Vagina (tissue), 2 donors: ENCODE measurements around the gene CCDC134. TPM values are rescaled to one million over a fixed set of nuclear protein-coding genes. Genes with fewer than 3 reads are reported as not detected.

ENCODE experiments used
- DNase-seq, 2 donors: peaks; one replicate each; pipeline ENCODE4 v3.0.0-alpha.2; 2017; ENCODE audit errors: extremely low spot score in 2 of 2
- H3K27ac ChIP-seq: fragments of 200-600 bp; sonication (generic); one replicate; pipeline ENCODE4 v1.5.1; 2019
- H3K27me3 ChIP-seq: fragments of 200-600 bp; sonication (generic); one replicate; pipeline ENCODE4 v1.5.1; 2019
- H3K36me3 ChIP-seq, 2 donors: fragments of 200-600 bp; sonication (generic); one replicate each; pipeline ENCODE4 v1.5.1; 2017 to 2019
- H3K4me1 ChIP-seq: fragments of 200-600 bp; sonication (generic); one replicate; pipeline ENCODE4 v1.5.1; 2019
- H3K4me3 ChIP-seq, 2 donors: fragments of 200-600 bp; sonication (generic); 1 replicate in 1 of 2; 2 replicates in 1 of 2; pipeline ENCODE4 v1.5.1; 2016 to 2019
- H3K9me3 ChIP-seq: fragments of 200-600 bp; sonication (generic); one replicate; pipeline ENCODE4 v1.5.1; 2019
- POLR2A ChIP-seq, 2 donors: fragments of 450-650 bp; IDR thresholded peaks; one replicate each; pipeline ENCODE4 v1.6.1; 2017; ENCODE audit warnings: antibody characterized with exemption in 2 of 2, mild to moderate bottlenecking in 2 of 2, moderate library complexity in 2 of 2
- POLR2AphosphoS5 ChIP-seq, 2 donors: sonication (generic); formaldehyde crosslinking; IDR thresholded peaks; one replicate each; pipeline ENCODE4 v1.9.0; 2017; ENCODE audit warnings: antibody characterized with exemption in 2 of 2, mild to moderate bottlenecking in 2 of 2, low read depth in 1 of 2; ENCODE audit not compliant: insufficient read depth in 1 of 2
- intact Hi-C: fragments of 100-400 bp; cut with DNase I; formaldehyde crosslinking; loops from one replicate; pipeline ENCODE4 v1.15.1; 2023
- total RNA-seq: library from RNA; depleted of rRNA; stranded (reverse); fragments of >200 nt; gene quantifications from one replicate; pipeline ENCODE4 v1.2.3, GENCODE V29; 2016
- TF ChIP-seq, protein P1 (sequence below), 3 experiments: fragments of 450-650 bp in 2 of 3; fragments of 200-600 bp in 1 of 3; sonication (generic) in 1 of 3; IDR thresholded peaks; one replicate each; pipeline ENCODE4 v1.5.1; 2017 to 2019; ENCODE audit warnings: antibody characterized with exemption in 3 of 3, mild to moderate bottlenecking in 2 of 3, moderate library complexity in 2 of 3

Gene CCDC134
- total RNA-seq, 1 donor from 2014 or later = 8.8 TPM

DNA sequence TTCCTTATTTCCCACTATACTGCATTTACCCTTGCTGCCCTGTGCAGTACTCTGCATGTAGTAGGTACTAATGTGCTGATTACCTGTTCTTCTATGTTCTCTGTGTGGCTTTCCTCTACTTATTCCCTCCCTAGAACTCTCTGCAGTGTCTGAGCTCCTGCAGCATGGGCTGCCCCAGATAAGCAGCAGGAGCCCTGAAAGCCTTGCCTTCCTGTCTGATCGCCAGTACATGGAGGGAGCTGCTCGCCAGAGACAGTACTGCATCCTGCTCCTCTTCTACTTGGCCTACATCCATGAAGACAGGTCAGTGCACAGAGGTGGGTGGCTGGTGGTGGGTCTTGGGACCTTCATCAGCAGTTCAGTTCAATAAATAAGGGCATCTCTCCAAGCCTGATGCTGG is 42.2 kb upstream of the CCDC134 start:
- Histone ChIP-seq H3K27ac (no peak overlapping the region), H3K4me3 (no peak overlapping the region), H3K9me3 (no peaks in the 10 kb centered on the region), H3K36me3 (no peaks in the 10 kb centered on the region), H3K4me1 (no peaks in the 10 kb centered on the region), H3K27me3 (no peaks in the 10 kb centered on the region)
- TF ChIP-seq POLR2AphosphoS5 (IDR thresholded peaks at IDR 0.05; ENCODE audit: insufficient read depth in 1 of 2, low read depth in 1 of 2) = no peak
- no peak for TF ChIP-seq POLR2A (IDR thresholded peaks at IDR 0.05)
- TF ChIP-seq, protein P1, sequence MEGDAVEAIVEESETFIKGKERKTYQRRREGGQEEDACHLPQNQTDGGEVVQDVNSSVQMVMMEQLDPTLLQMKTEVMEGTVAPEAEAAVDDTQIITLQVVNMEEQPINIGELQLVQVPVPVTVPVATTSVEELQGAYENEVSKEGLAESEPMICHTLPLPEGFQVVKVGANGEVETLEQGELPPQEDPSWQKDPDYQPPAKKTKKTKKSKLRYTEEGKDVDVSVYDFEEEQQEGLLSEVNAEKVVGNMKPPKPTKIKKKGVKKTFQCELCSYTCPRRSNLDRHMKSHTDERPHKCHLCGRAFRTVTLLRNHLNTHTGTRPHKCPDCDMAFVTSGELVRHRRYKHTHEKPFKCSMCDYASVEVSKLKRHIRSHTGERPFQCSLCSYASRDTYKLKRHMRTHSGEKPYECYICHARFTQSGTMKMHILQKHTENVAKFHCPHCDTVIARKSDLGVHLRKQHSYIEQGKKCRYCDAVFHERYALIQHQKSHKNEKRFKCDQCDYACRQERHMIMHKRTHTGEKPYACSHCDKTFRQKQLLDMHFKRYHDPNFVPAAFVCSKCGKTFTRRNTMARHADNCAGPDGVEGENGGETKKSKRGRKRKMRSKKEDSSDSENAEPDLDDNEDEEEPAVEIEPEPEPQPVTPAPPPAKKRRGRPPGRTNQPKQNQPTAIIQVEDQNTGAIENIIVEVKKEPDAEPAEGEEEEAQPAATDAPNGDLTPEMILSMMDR (IDR thresholded peaks at IDR 0.05) = no peak
- intact Hi-C loops = no loop called here
- DNase-seq = no peak

DNA sequence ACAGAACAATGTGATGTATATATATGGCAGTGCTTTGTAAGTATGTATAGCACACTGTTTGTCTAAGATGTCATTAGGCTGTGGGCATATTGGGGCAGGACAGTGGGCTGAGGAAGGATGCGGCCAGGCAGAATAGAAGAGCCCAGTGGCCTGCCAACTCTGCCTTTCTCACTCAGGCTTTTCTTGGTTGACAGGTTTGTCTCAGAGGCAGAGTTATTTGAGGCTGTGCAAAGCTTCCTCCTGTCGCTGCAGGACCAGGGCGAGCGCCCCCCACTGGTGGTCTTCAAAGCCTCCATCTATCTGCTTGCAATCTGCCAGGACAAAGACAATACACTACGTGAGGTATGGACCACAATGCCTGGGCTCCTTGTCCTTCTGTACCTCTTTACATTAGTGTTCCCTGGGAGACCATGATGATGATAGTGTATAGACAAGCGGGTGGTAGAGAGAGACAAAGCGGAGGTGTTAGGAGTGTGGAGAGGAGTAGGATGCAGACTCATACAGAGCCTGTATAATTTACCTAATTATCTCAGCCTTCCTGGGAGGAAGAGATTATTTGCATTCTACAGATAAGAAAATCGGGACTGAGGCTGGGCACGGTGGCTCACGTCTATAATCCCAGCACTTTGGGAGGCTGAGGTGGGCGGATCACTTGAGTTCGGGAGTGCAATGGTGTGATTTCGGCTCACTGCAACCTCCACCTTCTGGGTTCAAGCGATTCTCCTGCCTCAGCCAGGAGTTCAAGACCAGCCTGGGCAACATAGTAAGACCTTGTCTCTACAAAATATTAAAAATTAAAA is 37.3 kb upstream of the CCDC134 start:
- no peaks in the 10 kb centered on the region for H3K36me3 ChIP-seq
- no peak for TF ChIP-seq POLR2A (IDR thresholded peaks at IDR 0.05)
- no peak for TF ChIP-seq POLR2AphosphoS5 (IDR thresholded peaks at IDR 0.05; ENCODE audit: insufficient read depth in 1 of 2, low read depth in 1 of 2)
- TF ChIP-seq, protein P1 (IDR thresholded peaks at IDR 0.05) = no peak
- no peak overlapping the region for H3K4me3 ChIP-seq
- H3K4me1 ChIP-seq = no peaks in the 10 kb centered on the region
- H3K27ac ChIP-seq = no peak overlapping the region
- H3K9me3 ChIP-seq = no peaks in the 10 kb centered on the region
- intact Hi-C loops = no loop called here
- H3K27me3 ChIP-seq = no peaks in the 10 kb centered on the region
- DNase-seq = no peak

DNA sequence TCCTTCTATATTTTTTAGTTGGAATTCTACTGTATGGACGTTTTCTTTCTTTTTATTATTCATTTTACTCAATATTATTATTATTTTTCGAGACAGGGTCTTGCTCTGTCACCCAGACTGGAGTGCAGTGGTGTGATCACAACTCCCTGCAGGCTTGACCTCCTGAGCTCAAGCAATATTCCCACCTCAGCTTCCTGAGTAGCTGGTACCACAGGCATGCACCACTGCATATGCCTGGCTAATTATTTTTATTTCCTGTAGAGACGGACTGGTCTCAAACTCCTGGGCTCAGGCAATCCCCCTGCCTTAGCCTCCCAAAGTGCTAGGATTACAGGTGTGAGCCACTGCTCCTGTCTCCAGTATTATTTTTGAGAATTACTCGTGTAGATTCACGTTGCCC is 34.0 kb upstream of the CCDC134 start:
- no peak overlapping the region for H3K27ac ChIP-seq
- H3K9me3 ChIP-seq = no peaks in the 10 kb centered on the region
- no peak for DNase-seq
- H3K4me1 ChIP-seq = no peaks in the 10 kb centered on the region
- intact Hi-C loops = no loop called here
- no peak overlapping the region for H3K4me3 ChIP-seq
- H3K36me3 ChIP-seq = no peaks in the 10 kb centered on the region
- H3K27me3 ChIP-seq = no peaks in the 10 kb centered on the region
- TF ChIP-seq POLR2A (IDR thresholded peaks at IDR 0.05) = no peak
- TF ChIP-seq, protein P1 (IDR thresholded peaks at IDR 0.05) = no peak
- no peak for TF ChIP-seq POLR2AphosphoS5 (IDR thresholded peaks at IDR 0.05; ENCODE audit: insufficient read depth in 1 of 2, low read depth in 1 of 2)

DNA sequence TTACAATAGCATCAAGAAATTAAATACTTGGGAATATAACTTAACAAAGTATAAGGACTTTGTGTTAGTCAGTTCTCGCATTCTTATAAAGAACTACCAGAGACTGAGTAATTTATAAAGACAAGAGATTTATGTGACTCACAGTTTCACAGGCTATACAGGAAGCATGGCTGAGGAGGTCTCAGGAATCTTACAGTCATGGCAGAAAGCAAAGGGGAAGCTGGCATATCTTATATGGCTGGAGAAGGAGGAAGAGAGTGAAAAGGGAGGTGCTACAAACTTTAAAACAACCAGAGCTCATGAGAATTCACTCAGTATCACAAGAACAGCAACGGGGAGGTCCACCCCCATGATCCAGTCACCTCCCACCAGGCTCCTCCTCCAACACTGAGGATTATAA is 32.0 kb upstream of the CCDC134 start:
- Histone ChIP-seq H3K27ac (no peak overlapping the region), H3K27me3 (no peaks in the 10 kb centered on the region), H3K4me1 (no peaks in the 10 kb centered on the region), H3K36me3 (no peaks in the 10 kb centered on the region), H3K4me3 (no peak overlapping the region), H3K9me3 (no peaks in the 10 kb centered on the region)
- DNase-seq = no peak
- TF ChIP-seq, protein P1 (IDR thresholded peaks at IDR 0.05) = no peak
- TF ChIP-seq POLR2A (IDR thresholded peaks at IDR 0.05) (no peak), POLR2AphosphoS5 (IDR thresholded peaks at IDR 0.05; ENCODE audit: insufficient read depth in 1 of 2, low read depth in 1 of 2) (no peak)
- intact Hi-C loops = no loop called here

DNA sequence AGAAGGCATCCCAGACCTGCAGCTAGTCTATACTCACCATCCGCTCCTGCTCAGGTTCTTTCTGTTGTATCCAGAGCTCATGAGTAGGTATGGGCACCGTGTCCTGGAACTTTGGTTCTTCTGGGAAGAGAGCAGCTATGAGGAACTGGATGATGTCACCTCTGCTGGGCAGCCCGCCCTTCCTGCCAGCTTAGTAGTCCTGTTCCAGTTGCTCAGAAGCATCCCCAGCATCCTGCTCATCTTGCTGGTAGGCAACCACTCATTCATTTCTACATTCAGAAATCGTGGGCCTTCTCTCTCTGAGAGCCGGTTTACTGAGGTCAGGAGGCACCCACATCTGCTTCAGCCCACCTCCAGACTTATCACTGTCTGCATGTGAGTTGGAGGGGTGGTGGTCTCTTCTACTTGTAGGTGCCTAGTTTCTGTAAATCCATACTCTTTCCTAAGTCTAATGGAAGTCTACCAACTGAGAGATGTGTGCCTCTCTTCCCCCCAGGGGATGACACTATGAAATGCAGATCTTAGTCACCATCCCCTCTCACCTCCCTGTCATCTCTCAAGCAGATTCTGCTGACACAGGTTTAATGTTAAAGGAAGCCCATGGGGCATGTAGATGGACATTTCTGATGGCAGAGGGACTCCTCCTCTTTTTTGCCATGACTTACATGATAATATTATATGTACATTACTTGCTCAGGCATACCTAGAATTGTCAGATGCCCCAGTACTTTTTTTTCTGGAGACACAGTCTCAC is 29.6 kb upstream of the CCDC134 start:
- Histone ChIP-seq H3K27me3 (no peaks in the 10 kb centered on the region), H3K9me3 (no peaks in the 10 kb centered on the region), H3K4me3 (no peak overlapping the region), H3K4me1 (no peaks in the 10 kb centered on the region), H3K27ac (no peak overlapping the region), H3K36me3 (no peaks in the 10 kb centered on the region)
- TF ChIP-seq, protein P1 (IDR thresholded peaks at IDR 0.05) = no peak
- TF ChIP-seq POLR2A (IDR thresholded peaks at IDR 0.05) = no peak
- TF ChIP-seq POLR2AphosphoS5 (IDR thresholded peaks at IDR 0.05; ENCODE audit: insufficient read depth in 1 of 2, low read depth in 1 of 2) = no peak
- intact Hi-C loops = no loop called here
- no peak for DNase-seq
